ENCODE measurements around the gene SHH.

SHH gene

DNA sequence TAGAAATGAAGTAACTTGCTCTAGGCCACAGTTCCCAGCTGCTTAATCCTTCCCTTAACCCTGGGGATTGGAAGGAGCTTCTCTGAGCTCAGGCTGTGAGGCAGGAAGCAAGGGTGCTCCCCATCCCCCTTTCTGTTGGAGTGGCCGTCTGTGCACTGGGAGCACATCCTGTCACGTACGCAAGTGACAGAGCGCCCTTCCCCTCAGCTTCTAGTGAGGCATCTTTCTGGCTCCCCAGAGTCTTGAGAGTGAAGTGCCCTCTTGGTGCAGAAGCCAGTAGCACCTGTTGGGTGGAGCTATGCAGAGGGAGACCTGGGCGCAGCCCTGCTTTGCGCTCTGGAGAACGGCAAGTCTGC is 47.8 kb downstream of the SHH start:
- peak; percentile 19 to 45 for DNase-seq (ENCODE audit: low read depth in 2 of 2)

DNA sequence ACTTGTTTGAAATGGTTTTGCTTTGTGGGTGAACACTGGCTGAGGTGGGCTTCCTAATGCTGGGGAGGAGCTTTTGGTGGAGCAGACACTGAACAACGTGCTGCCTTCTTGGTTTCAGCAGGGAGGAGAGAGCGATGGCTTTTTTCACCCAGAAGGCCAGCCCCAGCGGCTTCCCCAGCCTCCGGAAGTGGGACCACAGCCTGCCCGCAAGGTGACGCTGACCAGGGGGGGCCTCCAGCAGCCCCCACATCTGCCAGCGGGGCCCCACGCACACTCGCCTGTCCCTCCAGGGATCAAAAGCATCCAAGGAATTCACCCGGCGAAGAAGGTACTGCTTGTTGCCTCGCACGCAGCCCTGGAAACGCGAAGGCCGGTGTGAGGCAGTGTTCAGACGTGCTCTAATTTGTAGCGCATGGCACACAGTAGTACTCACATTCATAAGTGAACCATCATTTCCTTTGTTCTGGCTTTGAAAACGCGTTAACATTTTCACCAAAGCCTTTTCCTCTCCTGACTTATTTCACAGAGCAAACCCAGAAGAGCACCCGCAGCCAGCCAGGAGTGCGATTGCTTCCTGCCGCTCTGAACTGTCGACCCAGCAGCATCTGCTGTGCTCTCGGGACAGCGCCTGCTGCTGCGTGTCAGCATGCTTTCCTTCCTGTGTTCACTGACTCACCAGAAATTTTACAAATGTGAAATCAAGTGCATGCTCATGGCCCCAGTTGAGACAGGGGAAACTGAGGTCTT is 48.4 kb downstream of the SHH start:
- peak in 1 of 2 experiments; percentile 32 for DNase-seq (ENCODE audit: low read depth in 2 of 2)

DNA sequence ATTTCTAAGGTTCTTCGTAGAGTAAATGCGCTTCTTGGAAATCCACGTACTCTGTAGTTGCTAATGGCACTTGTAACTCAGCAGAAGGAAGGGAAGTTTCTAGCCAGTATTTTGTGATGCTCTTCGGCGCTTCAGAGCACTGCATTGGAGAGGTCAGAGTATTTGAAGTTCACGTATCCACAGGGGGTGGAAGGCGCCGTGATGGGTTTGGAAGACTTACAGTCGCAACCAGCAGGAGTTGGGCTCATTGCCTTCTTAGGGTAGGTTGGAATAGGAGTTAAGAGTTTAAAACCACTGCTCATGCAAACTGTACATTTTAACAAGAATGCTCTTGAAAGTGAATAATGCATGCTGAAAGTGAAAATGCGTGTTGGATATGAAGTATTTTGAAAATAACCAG is 49.1 kb downstream of the SHH start:
- DNase-seq (ENCODE audit: low read depth in 2 of 2): no peak

DNA sequence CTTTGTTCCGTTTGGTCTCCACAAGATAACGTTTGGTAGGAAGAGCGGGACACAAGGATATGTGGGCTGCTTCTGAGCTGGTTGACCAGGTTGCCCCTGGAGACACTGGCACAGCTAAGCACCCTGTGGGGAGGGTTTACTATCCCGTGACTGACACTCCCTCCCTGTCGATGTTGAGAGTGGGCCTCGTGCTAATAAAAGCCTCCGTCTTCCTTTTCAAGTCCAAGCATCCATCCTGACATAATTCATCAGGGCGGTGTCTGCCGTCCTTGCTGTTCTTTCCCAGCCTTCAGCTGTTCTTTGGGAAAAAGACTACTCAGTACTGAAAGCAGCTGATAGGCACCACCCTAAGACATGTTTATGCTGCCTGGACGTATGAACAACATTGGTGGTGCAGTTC is 49.6 kb downstream of the SHH start:
- no peak for DNase-seq (ENCODE audit: low read depth in 2 of 2)

DNA sequence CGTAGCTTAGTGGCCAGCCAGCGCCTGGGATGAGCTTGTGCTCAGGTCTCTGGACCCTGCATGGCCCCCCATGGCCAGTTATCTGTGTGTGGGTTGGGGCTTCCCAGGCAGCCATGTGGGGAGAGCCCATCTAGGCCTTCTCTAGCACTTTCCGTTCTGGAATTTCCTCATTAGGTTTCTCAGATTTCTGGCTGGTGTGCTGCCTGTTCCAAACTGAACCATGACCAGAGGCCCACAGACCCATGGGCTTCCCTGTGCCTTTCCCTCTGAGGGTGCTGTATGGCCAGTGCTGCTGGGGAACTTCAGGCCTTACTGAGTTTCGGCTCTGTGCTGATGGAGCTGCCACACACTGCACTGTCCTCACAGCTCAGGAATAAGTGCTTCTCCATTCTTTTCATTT is 50.2 kb downstream of the SHH start:
- no peak for DNase-seq (ENCODE audit: low read depth in 2 of 2)

DNA sequence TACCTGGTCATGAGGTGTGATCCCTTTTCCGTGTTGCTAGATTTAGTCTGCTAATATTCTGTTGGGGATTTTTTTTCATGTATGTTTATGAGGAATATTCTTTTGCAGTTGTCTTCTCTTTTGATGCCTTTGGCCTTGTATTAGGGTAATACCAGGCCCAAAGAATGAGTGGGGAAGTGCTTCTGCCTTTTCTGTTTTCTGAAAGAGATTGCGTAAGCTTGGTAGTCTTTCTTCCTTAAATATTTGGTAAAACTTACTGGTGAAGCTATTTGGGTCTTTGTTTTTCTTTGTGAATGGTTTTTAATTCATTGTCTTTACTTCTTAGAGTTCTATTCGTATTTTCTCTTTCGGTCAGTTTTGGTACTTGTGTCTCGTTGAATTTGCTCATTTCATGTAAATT is 51.1 kb downstream of the SHH start:
- DNase-seq (ENCODE audit: low read depth in 2 of 2): no peak

DNA sequence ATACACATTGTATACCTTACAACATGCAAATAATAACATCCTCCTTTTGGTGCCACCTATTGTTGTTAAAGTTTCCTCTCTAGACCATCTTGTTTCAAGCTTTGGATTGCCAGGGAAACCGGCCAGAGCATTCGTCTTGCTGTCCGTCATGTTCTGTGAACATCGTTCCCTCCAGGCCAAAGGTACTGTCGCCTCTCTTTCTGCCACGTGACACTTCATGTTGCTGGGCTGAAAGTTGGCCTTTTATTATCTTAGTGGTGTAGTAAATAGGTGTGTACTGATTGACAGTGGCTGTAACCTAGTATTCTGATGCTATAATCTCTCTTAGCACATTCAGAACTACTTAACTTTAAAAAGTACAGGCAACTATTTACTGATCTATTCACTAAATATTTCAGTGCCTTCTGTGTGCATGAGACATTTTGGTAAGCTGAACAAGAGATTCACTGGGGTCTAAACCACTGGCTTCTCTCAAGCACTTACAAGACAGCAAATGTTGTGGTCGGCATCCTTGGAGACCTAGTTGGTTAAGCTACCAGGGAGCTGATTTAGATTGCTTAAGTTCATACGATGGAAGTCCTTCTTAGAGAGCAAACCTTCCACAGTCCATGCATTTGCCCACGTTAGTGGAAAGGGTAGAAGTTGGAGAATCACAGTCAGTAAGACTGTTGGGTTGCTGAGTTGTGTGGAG is 52.4 kb downstream of the SHH start:
- no peak for DNase-seq (ENCODE audit: low read depth in 2 of 2)

DNA sequence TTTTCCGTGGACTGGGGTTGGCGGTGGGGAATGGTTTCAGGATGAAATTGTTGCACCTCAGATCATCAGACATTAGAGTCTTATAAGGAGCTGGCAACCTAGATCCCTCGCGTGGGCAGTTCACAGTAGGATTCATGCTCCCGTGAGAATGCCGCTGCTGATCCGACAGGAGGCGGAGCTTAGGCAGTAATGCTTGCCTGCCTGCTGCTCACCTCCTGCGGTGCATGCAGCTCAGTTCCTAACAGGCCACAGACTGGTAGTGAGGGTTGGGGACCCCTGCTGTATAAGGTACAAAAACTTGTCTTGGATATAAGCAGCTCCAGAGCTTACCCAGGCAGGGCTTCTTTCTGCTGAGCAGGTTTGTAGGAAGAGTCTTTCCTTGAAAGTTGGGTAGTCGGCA is 53.9 kb downstream of the SHH start:
- no peak for DNase-seq (ENCODE audit: low read depth in 2 of 2)

DNA sequence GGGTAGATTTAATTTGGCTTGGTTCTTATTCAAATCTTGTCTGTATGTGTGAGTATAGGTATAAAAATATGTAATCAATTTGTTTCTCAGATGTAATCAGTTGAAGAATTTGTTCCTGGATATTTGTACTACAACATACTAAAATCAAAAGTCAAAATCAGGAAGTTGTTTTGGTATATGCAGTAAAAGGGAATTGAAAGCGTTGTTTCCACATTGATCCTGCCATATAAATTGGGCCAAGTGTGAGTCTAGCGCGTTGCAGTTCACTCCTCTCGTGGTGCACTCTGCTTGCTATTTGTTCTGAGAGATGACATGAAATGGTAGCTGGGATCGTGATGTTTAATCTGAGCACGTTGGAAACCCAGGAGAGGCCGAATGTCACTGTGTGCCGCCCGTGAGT is 55.9 kb downstream of the SHH start:
- DNase-seq (ENCODE audit: low read depth in 2 of 2): no peak

DNA sequence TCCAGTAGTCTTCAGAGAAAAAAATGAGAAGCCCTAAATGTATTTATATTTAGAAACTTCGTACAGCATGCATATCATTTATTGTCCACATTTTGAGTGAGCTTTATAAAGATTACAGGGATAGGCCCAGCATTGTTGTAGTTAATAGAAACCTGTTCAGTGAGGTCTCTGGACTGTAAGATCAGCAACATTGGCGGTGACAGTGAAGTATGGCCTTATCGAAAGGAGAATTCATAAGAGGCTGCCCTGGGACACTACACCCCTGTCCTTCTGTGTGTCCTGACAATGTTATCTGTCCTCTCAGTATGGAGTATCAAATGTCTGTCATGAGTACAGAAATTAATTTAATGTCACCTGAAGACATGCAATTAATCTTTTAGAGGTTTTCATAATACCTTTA is 57.2 kb downstream of the SHH start:
- no peak for DNase-seq (ENCODE audit: low read depth in 2 of 2)

DNA sequence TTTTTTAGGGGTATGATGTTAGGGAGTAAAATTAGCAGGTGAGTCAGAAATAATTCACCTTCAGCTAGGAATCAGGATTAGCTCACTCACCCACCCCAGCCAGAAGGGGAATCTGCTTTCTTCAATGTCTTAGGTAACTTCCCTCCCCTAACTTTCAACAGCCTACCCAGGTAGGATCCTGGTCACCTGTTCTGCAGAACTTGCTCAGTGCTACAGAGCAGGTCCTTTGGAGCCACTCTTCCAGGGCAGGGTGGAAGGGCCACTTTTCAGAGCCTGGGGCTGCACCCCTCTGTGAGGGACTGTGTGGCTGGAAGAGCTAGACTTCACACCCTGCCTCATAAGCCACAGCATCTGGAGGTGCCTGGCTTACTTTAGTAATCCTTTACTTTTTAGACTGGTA is 58.1 kb downstream of the SHH start:
- no peak for DNase-seq (ENCODE audit: low read depth in 2 of 2)

DNA sequence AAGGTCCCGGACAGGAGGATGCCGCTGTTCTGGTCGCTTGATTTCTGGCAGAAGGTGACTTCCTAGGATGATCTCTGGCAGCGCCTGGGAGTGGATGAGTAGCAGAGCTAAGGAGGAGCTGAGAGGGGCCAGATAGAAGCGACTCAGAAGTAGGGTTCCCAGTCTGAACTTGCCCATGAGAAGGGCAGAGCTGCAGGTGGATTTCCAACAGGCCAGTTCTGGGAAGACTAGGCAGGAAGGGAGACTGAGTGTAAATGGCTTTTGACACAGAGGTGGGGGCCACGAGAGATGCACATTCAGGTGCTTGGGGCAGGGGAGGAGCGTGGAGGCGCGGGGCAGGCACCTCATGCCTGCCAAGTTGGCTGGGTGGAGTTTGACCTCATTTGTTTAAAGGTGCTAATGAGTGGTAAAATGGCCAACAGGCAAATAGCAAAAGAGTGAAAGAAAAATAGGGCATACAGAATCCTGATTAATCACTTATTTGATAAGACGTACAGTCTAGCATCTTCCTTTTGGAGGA is 58.8 kb downstream of the SHH start:
- no peak for DNase-seq (ENCODE audit: low read depth in 2 of 2)

DNA sequence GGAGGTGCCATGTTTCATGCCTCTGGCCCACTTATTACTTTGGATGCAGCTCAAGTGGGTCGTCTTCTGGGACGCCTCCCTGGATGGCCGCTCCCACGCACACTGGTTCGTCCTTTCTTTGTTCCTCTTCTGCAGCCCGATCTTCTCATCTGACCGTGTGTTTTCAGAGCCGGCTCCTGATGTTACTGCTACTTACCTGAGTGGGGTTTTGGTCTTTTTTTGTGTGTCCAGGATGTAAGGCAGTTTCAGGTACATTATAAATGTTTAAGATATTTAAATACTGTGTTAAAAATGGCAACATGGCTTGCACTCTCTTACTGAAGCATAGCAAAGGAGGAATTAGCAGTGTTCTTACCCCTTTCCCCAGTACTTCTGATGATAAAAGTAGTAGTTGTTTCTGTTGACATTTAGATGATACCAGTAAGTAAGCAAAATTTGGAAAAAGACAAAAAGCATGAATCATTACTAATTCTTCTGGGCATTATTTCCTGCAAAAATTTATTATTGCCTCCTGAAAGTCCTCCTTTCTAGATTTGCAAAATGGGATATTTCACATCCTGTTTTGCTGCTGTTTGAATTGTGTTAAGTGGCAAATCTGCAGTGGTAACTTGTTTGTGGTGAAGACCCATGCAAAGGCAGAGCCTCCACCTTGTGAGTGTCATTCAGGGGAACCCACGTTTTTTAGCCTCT is 59.4 kb downstream of the SHH start:
- no peak for DNase-seq (ENCODE audit: low read depth in 2 of 2)

DNA sequence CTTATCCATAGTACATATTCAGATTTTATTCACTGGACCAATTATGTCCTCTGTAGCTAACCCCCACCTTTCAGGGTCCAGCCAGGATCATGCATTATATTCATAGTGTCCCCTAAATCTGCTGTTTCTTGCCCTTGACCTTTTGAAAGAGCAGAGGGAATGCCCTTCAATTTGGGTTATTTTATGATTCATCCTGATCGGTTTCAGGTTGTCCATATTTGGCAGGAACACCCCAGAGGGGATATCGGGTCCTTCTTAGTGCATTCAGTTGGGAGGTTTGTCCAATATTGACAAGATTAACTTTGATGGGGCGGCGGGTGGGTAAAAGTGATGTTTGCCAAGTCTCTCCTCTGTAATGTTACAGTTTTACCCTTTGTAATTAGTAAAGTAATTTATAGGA is 60.9 kb downstream of the SHH start:
- DNase-seq (ENCODE audit: low read depth in 2 of 2): no peak

DNA sequence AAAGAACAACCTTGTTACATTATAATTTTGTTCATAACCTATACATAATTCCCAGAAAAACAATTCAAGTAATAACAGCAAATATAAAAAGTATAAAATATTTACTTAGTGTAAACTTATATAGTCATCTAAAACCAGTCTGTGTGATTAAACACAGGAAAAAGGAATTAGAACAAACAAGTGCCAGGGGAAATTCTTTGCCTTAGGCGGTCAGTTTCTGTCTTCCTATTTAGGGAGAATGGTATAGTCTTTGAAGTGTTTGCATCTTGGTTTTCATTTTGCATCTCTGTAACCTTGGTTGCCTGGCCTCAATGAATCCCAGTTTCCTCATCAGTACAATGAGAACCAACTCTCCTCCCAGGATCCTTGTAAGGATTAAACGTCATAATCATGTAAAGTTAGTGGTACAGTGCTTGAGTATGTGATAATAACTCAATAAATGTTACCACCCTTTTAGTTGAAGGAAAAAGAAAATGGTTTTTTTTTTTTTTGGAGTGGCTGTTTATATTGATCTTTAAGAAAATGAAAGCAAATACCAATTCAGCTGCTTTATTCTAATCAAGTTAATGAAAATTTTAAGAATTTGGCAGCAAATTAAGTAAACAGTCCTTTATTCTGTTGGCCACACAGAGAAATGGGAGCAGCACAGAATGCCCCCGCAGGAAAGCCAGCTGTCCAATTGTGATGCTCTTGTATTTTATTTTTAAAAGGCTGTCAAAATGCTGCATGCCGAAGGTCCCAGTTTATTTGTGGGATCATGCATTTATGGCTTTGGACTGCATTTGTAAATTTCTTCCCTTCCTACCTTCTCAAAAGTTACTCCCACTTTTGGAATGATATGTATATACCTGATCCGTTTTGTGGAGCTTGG is 61.8 kb downstream of the SHH start:
- no peak for DNase-seq (ENCODE audit: low read depth in 2 of 2)

Data from stimulated activated CD4-positive, alpha-beta T cell treated with anti-CD3 and anti-CD28 coated beads, Interleukin-12 subunit alpha, Interleukin-12 subunit beta, amount 100 ng/mL, for 24 hours (primary cell).